Peyer's patch (tissue), 4 donors: ENCODE results near the gene PTPRM. TPM values are rescaled to one million over a fixed set of nuclear protein-coding genes. Genes with fewer than 3 reads are reported as not detected.

Experiments
- DNase-seq, 3 donors: peaks; one replicate each; pipeline ENCODE4 v3.0.0-alpha.2; 2017 to 2019
- H3K27ac ChIP-seq, 4 donors: fragments of 200-600 bp; sonication (generic); one replicate each; pipeline ENCODE4 v1.5.1; 2016 to 2019
- H3K27me3 ChIP-seq, 2 donors: fragments of 200-600 bp; sonication (generic); one replicate each; pipeline ENCODE4 v1.5.1; 2019
- H3K36me3 ChIP-seq, 3 donors: fragments of 200-600 bp; sonication (generic); one replicate each; pipeline ENCODE4 v1.5.1; 2016 to 2019
- H3K4me1 ChIP-seq, 4 donors: fragments of 200-600 bp; sonication (generic); one replicate each; pipeline ENCODE4 v1.5.1; 2016 to 2019
- H3K4me3 ChIP-seq, 4 donors: fragments of 200-600 bp; sonication (generic); 1 replicate in 3 of 4; 2 replicates in 1 of 4; pipeline ENCODE4 v1.5.1; 2016 to 2019; ENCODE audit warnings: mild to moderate bottlenecking in 1 of 4
- H3K9me3 ChIP-seq, 4 donors: fragments of 200-600 bp; sonication (generic); one replicate each; pipeline ENCODE4 v1.5.1; 2016 to 2019; ENCODE audit warnings: mild to moderate bottlenecking in 1 of 4
- POLR2A ChIP-seq, 2 donors: fragments of 450-650 bp; IDR thresholded peaks; one replicate each; pipeline ENCODE4 v1.5.1; 2017; ENCODE audit warnings: antibody characterized with exemption in 2 of 2, mild to moderate bottlenecking in 2 of 2, moderate library complexity in 2 of 2
- total RNA-seq, 4 donors: library from RNA; depleted of rRNA; stranded (reverse); fragments of >200 nt; gene quantifications; one replicate each; pipeline ENCODE4 v1.1.0, GENCODE V29; 2016
- TF ChIP-seq, protein P1 (sequence below), 6 experiments: fragments of 450-650 bp in 4 of 6; fragments of 200-600 bp in 2 of 6; sonication (generic) in 1 of 6; IDR thresholded peaks; one replicate each; pipeline ENCODE4 v1.5.1; 2017 to 2019; ENCODE audit warnings: antibody characterized with exemption in 6 of 6, mild to moderate bottlenecking in 3 of 6, moderate library complexity in 1 of 6

The PTPRM gene
- total RNA-seq, 4 donors from 2014 or later = 39.6 to 211 (median 80.3) TPM

DNA sequence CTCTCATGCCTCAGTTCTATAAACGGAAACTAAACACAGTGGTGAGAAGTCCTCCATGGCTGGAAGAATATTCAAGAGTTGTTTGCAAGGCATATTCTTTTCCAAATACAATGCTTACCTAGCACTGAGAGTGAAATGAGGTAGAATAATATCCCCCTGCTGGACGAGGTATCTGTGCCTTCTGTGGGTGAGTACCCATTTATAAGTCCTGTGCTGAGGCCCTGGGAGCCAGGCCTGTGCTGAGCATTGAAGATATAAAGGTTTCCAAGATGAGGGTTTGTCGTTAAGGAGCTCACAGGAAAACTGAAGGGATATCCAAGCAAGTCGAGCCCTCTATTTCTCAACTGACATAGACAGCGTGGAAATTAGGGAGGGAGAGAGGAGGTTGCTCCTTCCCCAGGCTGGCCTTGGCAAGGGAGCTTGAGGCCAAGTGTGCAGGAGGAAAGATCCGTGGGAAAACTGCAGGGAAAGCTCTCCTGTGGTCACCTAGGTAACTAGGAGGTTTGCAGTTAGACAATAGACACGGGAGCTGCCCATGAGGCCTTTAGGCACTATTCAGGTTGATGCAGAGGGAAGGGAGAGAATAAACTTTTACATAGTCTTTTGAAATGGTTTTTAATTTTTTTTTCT is 17.6 kb downstream of the PTPRM start:
- H3K4me1 ChIP-seq = no peaks in the 10 kb centered on the region
- no peaks in the 10 kb centered on the region for H3K27me3 ChIP-seq
- no peak for TF ChIP-seq POLR2A (IDR thresholded peaks at IDR 0.05)
- TF ChIP-seq, protein P1, sequence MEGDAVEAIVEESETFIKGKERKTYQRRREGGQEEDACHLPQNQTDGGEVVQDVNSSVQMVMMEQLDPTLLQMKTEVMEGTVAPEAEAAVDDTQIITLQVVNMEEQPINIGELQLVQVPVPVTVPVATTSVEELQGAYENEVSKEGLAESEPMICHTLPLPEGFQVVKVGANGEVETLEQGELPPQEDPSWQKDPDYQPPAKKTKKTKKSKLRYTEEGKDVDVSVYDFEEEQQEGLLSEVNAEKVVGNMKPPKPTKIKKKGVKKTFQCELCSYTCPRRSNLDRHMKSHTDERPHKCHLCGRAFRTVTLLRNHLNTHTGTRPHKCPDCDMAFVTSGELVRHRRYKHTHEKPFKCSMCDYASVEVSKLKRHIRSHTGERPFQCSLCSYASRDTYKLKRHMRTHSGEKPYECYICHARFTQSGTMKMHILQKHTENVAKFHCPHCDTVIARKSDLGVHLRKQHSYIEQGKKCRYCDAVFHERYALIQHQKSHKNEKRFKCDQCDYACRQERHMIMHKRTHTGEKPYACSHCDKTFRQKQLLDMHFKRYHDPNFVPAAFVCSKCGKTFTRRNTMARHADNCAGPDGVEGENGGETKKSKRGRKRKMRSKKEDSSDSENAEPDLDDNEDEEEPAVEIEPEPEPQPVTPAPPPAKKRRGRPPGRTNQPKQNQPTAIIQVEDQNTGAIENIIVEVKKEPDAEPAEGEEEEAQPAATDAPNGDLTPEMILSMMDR (IDR thresholded peaks at IDR 0.05) = no peak
- H3K9me3 ChIP-seq = no peaks in the 10 kb centered on the region
- no peak overlapping the region for H3K4me3 ChIP-seq
- DNase-seq = no peak
- H3K36me3 ChIP-seq = no peaks in the 10 kb centered on the region
- H3K27ac ChIP-seq = no peak overlapping the region

DNA sequence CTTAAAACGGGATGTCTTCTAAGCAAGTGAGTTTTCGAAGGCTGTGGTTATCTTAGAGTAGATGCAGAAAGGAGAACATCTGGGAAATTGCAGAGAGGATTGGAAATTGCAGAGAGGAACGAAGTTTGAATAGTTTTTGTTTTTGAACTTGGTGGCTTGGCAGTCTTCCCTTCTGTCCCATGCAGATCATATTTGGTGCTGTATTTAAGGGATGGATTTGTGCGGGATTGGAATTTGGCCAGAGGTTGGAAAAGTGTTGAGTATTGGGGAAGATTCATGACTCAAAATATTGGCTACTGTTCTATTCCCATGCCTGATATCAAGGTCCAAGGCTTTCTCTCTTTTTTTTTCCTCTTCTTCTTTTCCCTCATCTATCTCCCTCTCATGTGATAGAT is 18.2 kb downstream of the PTPRM start:
- Histone ChIP-seq H3K27ac (no peak overlapping the region), H3K4me3 (no peak overlapping the region), H3K9me3 (no peaks in the 10 kb centered on the region), H3K27me3 (no peaks in the 10 kb centered on the region), H3K36me3 (no peaks in the 10 kb centered on the region), H3K4me1 (no peaks in the 10 kb centered on the region)
- TF ChIP-seq, protein P1 (IDR thresholded peaks at IDR 0.05) = no peak
- no peak for TF ChIP-seq POLR2A (IDR thresholded peaks at IDR 0.05)
- no peak for DNase-seq

DNA sequence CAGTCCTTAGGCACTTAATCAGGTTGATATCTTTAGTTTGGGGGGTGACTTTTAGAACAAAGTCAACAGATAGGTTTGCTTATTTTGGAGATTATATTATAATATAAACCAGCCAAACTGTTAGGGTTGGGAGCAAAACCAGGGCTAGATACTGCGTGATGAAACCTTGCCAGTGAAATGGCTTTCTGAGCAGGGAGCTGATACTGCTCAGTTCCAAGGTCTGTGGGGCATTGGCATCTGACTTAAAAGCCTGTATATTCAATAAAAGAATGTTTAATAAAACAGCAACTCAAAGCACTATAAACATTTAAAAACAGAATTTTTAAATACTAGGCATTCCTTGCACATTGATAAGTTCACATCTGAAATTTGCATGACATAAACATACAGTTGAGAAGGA is 19.3 kb downstream of the PTPRM start:
- no peaks in the 10 kb centered on the region for H3K27me3 ChIP-seq
- no peaks in the 10 kb centered on the region for H3K9me3 ChIP-seq
- H3K36me3 ChIP-seq = no peaks in the 10 kb centered on the region
- no peaks in the 10 kb centered on the region for H3K4me1 ChIP-seq
- H3K27ac ChIP-seq = no peak overlapping the region
- no peak overlapping the region for H3K4me3 ChIP-seq
- DNase-seq = no peak
- TF ChIP-seq, protein P1 (IDR thresholded peaks at IDR 0.05) = no peak
- TF ChIP-seq POLR2A (IDR thresholded peaks at IDR 0.05) = no peak

DNA sequence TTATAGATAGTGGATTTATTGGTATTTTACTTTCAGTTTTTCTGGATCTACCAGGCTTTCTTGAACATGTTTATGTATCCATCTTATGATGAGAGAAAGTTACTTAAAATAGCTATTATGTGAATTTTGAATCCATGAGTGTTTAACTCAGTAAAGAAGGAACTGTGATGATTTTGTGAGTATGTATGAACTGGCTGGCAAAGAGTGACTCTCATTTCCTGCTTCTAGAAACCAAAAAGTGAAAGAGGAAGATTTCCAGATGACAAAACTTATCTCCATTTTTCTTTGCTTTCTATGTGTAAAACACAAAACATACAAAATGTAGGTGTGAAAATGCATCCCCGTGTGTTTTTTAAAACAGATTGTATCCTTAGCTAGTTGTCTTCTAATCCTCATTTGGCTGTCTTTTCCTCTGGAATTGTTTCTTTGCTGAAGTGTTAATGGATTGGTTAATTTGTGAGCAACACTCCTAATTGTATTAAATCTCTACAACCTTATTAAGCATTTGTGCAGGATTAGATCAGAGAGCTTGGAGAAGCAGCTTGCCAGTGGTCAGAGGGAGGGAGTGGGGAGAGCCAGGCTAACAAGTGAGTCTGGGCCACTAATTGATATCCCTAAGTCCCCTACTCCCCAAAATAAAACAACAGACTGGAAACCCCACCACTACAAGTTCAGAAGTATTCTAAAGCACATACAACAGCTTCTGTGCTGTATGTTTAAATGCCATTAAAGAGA is 23.9 kb downstream of the PTPRM start:
- Histone ChIP-seq H3K27me3 (no peaks in the 10 kb centered on the region), H3K4me3 (no peak overlapping the region), H3K4me1 (no peaks in the 10 kb centered on the region), H3K36me3 (no peaks in the 10 kb centered on the region), H3K9me3 (no peaks in the 10 kb centered on the region), H3K27ac (no peak overlapping the region)
- TF ChIP-seq, protein P1 (IDR thresholded peaks at IDR 0.05) = no peak
- no peak for TF ChIP-seq POLR2A (IDR thresholded peaks at IDR 0.05)
- no peak for DNase-seq

DNA sequence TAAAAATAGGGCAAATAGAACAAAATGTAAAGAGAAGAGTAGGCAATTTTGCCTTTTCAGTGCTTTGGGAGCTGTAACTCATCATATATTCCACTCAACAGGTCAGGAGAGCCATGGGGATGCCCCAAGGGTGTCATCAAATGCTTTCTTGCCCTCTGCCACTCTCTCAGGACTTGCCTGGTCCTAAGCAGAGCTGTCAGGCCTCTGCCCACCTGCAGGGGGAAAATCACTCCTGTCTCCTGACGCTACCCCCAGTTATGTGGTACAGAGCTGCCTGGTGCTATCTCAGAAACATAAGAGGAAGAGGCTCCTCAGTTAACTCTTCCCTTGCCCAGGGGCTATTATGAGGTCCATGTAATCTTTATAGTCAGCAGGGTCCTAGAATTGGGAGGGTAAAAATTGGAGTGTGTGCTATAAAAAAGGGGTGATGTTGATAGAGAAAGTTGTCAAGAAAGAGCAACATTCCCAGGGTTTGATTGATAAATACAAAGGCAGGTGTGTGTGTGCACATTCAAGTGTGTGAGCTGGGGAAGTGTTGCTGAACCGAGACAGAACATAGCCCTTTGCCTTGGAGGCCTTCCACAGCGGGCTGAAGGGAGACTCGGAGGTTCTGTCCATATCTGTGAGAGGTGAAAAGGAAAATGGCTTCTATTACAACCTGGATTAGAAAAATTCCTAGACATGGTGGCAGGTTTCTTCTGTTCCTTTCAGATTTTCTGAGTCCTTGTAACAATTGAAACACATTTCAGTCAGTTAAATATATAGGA is 25.4 kb downstream of the PTPRM start:
- Histone ChIP-seq H3K27me3 (no peaks in the 10 kb centered on the region), H3K4me1 (no peaks in the 10 kb centered on the region), H3K27ac (no peak overlapping the region), H3K9me3 (no peaks in the 10 kb centered on the region), H3K4me3 (no peak overlapping the region), H3K36me3 (no peaks in the 10 kb centered on the region)
- TF ChIP-seq POLR2A (IDR thresholded peaks at IDR 0.05) = no peak
- TF ChIP-seq, protein P1 (IDR thresholded peaks at IDR 0.05) = no peak
- DNase-seq = no peak
